ENCODE measurements around the gene RHBDF1.

Gene RHBDF1

GRCh38 chr16:92431-93339 lies 20.3 kb upstream of the RHBDF1 start:
- peak; percentile 42 for DNase-seq

- DNase-seq: no peak
Observed at GRCh38 chr16:91484-91883, 19.1 kb upstream of the RHBDF1 start.

GRCh38 chr16:89391-90302 lies 17.2 kb upstream of the RHBDF1 start:
- DNase-seq: no peak

- DNase-seq: no peak
Observed at GRCh38 chr16:88613-89012, 16.2 kb upstream of the RHBDF1 start.

- DNase-seq: no peak
Observed at GRCh38 chr16:86483-86952, 14.1 kb upstream of the RHBDF1 start.

- DNase-seq: no peak
Observed at GRCh38 chr16:85865-86264, 13.4 kb upstream of the RHBDF1 start.

DNA sequence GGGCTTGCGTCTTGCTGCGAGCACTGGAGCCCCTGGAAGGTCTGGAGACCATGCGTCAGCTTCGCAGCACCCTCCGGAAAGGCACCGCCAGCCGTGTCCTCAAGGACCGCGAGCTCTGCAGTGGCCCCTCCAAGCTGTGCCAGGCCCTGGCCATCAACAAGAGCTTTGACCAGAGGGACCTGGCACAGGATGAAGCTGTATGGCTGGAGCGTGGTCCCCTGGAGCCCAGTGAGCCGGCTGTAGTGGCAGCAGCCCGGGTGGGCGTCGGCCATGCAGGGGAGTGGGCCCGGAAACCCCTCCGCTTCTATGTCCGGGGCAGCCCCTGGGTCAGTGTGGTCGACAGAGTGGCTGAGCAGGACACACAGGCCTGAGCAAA lies 13.0 kb upstream of the RHBDF1 start:
- DNase-seq: no peak

GRCh38 chr16:84718-85406 lies 12.4 kb upstream of the RHBDF1 start:
- no peak for DNase-seq

- no peak for DNase-seq
Observed at GRCh38 chr16:83781-84615, 11.6 kb upstream of the RHBDF1 start.

GRCh38 chr16:83060-83603 lies 10.7 kb upstream of the RHBDF1 start:
- no peak for DNase-seq

- DNase-seq: no peak
Observed at GRCh38 chr16:79151-80054, 7.0 kb upstream of the RHBDF1 start.

DNA sequence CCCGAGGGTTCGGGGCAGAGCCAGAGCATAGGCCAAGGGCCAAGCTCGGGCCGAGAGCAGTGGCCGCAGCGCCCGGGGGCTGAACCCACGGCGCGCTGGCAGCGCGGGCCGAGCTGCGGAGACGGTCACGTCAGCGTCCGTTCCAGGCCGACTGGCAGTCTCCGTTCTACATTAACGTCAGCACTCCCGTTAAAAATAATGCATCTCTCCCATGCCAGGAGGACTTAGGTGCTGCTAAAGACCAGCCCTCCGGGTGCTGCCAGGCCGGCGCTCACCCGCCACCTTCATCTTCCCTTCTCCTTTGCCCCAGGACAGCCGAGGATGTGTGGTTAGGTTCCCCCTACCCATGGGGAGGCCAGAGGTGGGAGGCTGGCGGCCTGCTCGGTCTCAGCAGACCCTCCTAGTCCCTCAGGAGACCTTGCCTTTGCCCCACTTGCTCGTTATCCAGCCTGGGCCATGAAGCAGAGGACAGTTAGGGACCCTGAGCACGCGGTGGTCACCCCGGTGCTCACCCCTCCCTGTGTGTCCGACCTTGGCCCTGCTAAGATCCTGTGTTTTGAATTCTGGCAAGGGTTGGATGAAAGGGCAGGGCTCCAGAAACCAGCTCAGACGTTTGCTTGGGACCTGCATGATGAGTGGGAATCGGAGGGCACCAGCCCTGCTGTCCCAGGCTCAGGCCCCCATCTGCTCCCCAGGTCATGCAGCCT lies 6.2 kb upstream of the RHBDF1 start:
- DNase-seq: no peak

DNA sequence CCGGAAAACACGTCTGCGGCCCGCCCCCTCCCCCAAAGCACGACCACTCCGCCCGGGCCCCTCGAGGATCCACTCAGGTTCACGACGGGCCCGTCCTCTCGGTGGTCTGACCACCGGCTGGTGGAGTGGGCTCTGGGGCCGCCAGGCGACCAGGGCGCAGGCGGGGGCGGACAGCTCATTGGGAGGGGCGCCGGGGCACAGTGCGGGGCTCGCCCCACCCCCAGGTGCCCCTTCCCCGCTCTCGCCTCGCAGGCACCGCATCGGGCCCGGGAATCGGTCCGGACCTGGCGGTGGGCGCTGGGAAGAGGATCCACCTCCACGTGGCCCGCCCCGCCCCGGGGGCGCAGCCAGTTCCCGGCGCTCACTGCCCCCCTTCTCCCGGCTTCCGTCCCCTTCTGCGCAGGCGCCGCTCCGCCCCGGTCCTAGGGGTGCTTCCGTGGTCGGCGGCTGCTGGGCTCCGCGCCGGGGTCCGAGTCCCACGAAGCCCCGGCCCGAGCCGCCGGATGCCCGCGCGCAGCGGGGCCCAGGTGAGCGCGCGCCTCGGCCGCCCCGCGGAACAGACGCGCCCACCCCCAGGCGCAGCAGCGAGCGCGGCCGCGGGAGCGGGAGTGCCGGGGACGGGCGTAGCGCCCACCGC lies 5.5 kb upstream of the RHBDF1 start, which contains the start of gene MPG:
TSS of gene MPG (plus strand) at position 419 of the 637 bp plus-strand sequence. CDS start at position 504, 85 bp downstream.
- peak; percentile 89 for DNase-seq

DNA sequence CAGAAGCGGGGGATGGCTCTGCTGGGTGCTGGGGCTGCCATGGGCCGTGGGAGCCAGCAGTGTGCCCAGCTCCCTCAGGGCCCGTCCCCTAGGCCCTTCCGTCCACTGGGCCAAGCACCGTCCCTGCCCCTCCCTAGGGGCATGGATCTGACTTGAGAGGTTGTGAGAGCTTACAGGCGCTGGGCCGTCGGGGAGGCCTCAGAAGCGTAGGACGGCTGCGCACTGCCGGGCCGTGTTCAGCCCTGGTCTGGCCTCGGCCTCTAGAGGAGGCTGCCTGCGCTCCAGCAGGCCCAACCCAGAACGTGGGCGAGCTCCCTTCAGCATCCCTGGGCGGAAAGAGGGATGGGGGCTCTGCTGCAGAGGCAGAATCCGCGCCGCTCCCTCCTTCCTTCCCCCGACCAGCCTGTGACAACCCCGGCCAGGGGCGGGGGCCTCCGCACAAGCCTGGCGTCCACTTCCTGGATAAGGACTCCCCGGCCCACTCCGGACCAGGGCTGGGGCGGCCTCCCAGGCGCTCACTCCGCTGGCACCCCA lies 4.9 kb upstream of the RHBDF1 start:
- peak; percentile 86 for DNase-seq

DNA sequence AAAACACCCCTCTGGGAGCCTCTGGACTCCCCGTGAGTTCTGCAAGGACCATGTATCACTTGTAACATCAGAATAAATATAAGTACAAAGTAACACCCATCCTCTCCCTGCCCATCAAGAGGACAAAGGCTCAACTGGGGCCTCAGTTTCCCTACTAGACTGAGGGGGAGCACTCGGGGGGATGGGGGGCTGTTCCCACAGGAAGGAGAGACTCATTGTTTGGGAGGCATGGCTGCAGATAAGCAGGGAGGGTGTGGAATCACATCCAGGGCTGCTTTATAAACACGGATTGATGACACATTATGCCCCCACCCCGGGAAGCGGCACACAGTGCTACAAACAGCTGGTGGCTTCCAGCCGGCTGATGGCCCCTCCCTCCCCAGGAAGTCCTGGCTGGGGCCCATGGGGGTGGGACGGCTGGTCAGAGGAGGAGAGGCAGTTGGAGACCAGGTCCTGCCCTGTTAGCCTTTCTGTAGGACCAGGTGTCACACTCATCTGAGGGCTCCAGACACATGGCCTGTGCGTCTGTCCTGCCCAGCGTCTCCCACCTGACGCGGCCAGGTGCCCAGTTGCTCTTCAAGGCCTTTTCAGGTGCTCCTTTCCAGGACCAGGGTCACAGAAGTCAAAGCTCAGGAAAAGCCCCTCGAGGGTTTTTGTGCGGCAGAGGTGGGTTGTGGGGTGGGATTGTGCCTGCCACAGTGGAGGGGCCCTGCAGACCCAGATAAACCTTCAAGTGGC lies 4.3 kb upstream of the RHBDF1 start:
- no peak for DNase-seq

- peak; percentile 84 for DNase-seq
Observed at GRCh38 chr16:75580-76501, 3.4 kb upstream of the RHBDF1 start.

- no peak for DNase-seq
Observed at GRCh38 chr16:74747-75334, 2.4 kb upstream of the RHBDF1 start.

Measured in islet precursor cell (in vitro differentiated cells).